Measurements from ENCODE around the gene LIG4.
"Not testable (repeated sequence)": the region's sequence is repeated elsewhere in the genome, so short reads cannot be mapped to it uniquely, and the experiment has no call there.

Gene LIG4

GRCh38 chr13:108215436-108215835, at the start of gene LIG4:
LIG4 (minus strand) TSS chr13:108215536; CDS start chr13:108211268, 4,268 bp downstream.
- peak; percentile 86 for DNase-seq (ENCODE audit: low read depth)

- no peak for DNase-seq (ENCODE audit: low read depth)
Measured at GRCh38 chr13:108263621-108264355, 48.5 kb upstream of the LIG4 start.

GRCh38 chr13:108257248-108257647, 41.9 kb upstream of the LIG4 start:
- DNase-seq (ENCODE audit: low read depth) = no peak

GRCh38 chr13:108249150-108249549, 33.8 kb upstream of the LIG4 start:
- DNase-seq (ENCODE audit: low read depth) = no peak

GRCh38 chr13:108230377-108230776, 15.0 kb upstream of the LIG4 start:
- no peak for DNase-seq (ENCODE audit: low read depth)

GRCh38 chr13:108227651-108228272, 12.4 kb upstream of the LIG4 start:
- no peak for DNase-seq (ENCODE audit: low read depth)

- DNase-seq (ENCODE audit: low read depth) = no peak
Measured at GRCh38 chr13:108226184-108226583, 10.8 kb upstream of the LIG4 start.

GRCh38 chr13:108225440-108225839, 10.1 kb upstream of the LIG4 start:
- DNase-seq (ENCODE audit: low read depth) = no peak

- no peak for DNase-seq (ENCODE audit: low read depth)
Measured at GRCh38 chr13:108223687-108224503, 8.6 kb upstream of the LIG4 start.

- no peak for DNase-seq (ENCODE audit: low read depth)
Measured at GRCh38 chr13:108220041-108220440, 4.7 kb upstream of the LIG4 start.

GRCh38 chr13:108218044-108218974, 3.0 kb upstream of the LIG4 start, which contains the start of gene ABHD13:
ABHD13 (plus strand) TSS chr13:108218392; CDS start chr13:108229219, 10,827 bp downstream.
- DNase-seq (ENCODE audit: low read depth) = peak; percentile 84

GRCh38 chr13:108217307-108218043, 2.1 kb upstream of the LIG4 start:
- not testable (repeated sequence) for DNase-seq (ENCODE audit: low read depth)

GRCh38 chr13:108214441-108215271, 680 bp downstream of the LIG4 start:
- no peak for DNase-seq (ENCODE audit: low read depth)

- DNase-seq (ENCODE audit: low read depth) = no peak
Measured at GRCh38 chr13:108213946-108214345, 1.4 kb downstream of the LIG4 start.

- no peak for DNase-seq (ENCODE audit: low read depth)
Measured at GRCh38 chr13:108212886-108213285, 2.5 kb downstream of the LIG4 start.

- no peak for DNase-seq (ENCODE audit: low read depth)
Measured at GRCh38 chr13:108210551-108210950, 4.8 kb downstream of the LIG4 start.

- DNase-seq (ENCODE audit: low read depth) = no peak
Measured at GRCh38 chr13:108200781-108201398, 14.4 kb downstream of the LIG4 start.

- no peak for DNase-seq (ENCODE audit: low read depth)
Measured at GRCh38 chr13:108195861-108196260, 19.5 kb downstream of the LIG4 start.

- DNase-seq (ENCODE audit: low read depth) = no peak
Measured at GRCh38 chr13:108195146-108195545, 20.2 kb downstream of the LIG4 start.

All from activated T-helper 1 cell treated with Interleukin-2 at 50 U/mL for 16 hours (primary cell).